CD4-positive, alpha-beta T cell treated with Interleukin-15 for 4 hours (primary cell): ENCODE results near the gene WNT2B.

ENCODE experiments used
- DNase-seq: peaks from one replicate; pipeline ENCODE4 v3.0.0-alpha.2; 2020; ENCODE audit warnings: low spot score

Gene WNT2B

GRCh38 chr1:112529301-112529700 is 20.5 kb downstream of the WNT2B start:
- DNase-seq, result no peak

GRCh38 chr1:112530832-112531231 is 22.1 kb downstream of the WNT2B start:
- no peak for DNase-seq

DNA sequence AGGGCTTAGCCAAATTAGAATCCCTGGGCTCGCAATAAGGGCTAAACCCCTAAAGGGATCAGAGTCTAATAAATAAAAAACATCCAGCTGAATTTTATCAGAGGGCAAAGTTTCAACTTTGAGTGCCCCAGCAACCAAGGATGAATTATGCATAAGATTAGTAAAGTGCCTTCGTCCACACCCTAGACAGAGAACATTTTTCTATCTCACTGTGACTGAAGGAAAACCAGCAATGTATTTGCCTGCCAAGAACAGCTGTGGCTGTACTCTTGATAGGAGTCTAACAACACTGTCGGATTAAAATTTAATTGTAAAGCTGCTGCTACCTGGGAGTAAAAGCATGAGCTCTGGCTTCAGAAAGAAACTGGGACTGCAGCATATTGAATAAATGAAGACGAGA is 23.3 kb downstream of the WNT2B start:
- DNase-seq, result no peak

- DNase-seq, result no peak
Observed at GRCh38 chr1:112533029-112533428, 24.3 kb downstream of the WNT2B start.

- DNase-seq, result no peak
Observed at GRCh38 chr1:112536561-112536960, 27.8 kb downstream of the WNT2B start.

DNA sequence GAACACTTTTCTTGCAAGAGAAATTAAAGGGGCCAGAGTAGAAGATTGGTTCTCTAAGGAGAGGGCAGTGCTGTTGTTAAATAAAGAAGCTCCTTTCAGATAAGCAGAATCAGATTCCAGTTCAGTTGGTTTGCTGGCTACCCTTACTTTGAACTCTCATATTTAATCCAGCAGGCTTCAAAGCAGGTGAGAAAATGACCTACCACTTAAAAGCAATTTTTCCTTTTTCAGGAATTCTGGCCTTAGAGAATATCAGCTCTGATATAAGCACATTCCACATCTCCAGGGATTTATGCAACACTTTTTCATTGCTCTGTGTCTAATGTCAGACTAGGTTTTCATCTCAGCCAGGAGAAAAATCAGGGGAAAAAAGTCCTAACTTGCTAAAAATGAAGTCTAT is 28.7 kb downstream of the WNT2B start:
- DNase-seq, result no peak

DNA sequence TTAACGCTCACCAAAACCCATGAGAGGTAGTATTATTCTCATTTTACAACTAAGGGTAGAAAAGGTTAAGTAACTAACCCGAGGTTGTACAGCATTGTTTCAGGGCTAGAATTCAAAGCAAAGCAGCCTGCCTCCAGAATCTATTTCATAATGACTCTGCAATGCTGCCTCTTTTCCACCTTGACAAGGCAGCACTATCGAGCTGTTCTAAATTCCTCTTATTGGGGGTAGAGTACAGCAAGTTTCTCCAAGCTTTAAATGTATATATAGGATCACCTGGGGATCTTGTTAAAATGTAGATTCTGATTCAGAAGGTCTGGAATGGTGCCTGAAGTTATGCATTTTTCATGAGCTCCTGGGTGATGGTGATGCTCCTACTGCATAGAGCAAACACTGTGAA is 30.1 kb downstream of the WNT2B start:
- no peak for DNase-seq

DNA sequence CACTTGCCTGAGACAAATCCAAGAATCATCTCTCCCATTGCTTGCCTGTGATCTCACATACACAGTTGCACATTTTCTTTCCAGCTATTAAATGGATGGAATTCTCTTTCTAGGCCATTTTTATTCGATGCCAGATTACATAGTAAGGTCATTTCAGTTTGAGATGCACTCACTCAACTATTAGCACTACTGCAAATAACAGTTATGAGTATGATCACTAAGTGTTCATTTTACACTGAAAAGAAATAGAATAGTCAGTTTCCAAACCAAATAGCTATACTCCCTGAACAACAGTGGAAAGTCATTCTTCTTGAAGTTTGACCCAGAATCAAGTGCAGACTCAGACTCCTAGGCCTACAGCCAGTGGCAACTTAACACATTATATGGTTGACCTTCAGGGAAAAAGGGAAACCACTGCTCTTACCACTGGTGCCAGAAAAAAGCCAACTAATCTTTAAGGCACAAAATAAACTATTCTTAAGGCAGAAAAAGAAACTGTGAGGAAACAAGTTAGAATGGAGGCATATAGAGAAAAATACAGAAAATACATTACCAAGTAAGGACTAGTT is 31.5 kb downstream of the WNT2B start:
- no peak for DNase-seq

DNA sequence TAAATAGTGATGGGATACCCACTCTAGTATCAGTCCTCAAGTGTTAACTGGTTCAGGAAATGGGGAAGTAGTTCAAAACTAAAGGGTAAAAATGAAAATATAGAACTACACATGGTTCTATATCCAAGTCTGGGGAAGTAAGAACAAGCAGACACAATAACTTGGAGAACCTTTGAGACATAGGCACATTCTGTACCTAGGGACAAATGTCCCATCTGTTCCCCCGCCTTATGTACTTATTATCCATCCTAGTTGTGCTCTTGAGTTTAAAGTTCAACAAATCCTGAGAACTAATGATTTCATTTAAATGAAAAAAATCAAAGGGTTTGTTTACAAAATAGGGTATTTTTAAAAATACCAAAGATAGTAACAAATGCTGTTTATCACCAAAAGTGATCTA is 32.5 kb downstream of the WNT2B start:
- DNase-seq, result no peak

DNA sequence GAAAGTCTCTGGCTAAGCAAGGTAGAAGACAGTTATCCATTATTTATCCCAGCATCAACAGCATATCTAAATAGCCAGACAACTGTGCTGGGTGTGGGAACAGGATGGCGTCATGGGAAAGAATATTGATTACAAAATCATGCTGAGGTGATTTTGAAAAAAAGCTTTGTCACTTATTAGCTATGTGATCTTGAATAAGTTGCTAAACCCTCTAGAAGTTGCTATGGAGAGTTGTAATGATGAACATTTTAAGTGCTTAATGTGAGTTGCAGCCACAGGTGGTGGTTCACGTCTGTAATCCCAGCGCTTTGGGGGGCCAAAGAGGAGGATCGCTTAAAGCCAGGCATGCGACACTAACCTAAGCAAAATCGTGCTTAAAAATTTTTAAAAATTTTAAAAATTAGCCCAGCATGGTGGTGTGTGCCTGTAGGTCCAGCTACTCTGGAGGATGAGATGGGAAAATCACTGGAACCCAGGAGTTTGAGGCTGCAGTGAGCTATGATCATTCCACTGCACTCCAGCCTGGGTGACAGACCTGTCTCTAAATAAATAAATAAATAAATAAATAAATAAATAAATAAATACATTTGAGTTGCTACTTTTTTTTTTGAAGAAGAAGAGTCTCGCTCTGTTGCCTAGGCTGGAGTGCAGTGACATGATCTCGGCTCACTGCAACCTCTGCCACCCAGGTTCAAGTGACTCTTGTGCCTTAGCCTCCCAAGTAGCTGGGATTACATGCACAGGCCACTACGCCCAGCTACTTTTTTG is 33.6 kb downstream of the WNT2B start:
- DNase-seq, result no peak

GRCh38 chr1:112544011-112544688 is 35.4 kb downstream of the WNT2B start:
- no peak for DNase-seq

DNA sequence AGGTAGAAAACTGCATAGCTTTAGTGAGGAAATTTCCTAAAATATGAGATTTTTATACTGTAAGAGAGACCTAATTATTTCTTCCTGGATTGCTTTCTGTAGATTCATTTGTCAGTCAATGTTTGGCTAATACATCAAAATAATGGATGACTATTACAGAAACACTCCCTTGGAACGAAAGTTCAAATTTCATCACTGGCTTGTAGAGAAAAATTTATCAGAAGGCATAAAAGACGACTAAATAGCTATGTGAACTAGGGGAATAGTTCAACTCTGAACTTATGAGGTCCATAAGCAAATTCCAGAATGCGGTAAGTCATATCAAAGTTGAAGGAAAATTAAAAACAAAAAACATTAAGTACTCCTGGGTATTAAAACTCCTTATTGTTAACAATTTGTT is 36.0 kb downstream of the WNT2B start:
- DNase-seq, result no peak

- no peak for DNase-seq
Observed at GRCh38 chr1:112546076-112546475, 37.3 kb downstream of the WNT2B start.

GRCh38 chr1:112548547-112548946 is 39.8 kb downstream of the WNT2B start:
- DNase-seq, result no peak

DNA sequence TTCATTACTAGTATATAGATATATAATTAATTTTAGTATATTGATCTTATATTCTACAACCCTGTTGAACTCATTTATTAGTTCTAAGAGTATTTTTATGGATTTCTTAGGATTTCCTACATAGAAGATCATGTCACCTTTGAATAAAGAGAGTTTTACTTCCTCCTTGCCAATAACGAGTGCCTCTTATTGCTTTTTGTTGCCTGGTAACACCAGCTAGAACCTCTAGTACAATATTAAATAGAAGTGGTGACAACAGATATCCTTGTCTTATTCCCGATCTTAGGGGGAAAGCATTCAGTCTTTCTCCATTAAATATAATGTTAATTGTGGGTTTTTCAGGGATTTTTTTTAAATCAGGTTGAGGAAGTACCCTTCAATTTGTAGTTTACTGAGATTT is 40.8 kb downstream of the WNT2B start:
- no peak for DNase-seq

- no peak for DNase-seq
Observed at GRCh38 chr1:112554411-112554810, 45.6 kb downstream of the WNT2B start.

GRCh38 chr1:112557385-112557784 is 48.6 kb downstream of the WNT2B start:
- no peak for DNase-seq

DNA sequence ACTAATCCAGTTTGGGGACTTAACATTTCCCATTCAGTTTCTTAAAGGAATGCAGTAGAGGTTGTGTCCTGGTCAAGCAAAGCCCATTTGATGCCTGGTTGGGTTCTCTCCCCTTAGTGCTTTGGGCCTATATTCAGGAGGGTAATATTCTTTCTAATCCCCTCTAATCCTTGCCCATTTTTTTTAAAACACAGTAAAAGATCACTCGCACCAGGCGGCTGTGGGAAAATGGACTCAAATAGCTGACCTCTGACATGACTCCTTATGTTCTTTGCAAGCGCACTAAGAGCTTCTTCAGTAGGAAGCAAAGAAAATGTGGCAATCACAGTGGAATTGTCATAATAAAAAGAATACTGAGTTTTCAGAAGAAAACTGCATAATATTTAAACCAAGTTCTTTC is 49.9 kb downstream of the WNT2B start:
- no peak for DNase-seq

GRCh38 chr1:112563341-112563740 is 54.6 kb downstream of the WNT2B start:
- no peak for DNase-seq

DNA sequence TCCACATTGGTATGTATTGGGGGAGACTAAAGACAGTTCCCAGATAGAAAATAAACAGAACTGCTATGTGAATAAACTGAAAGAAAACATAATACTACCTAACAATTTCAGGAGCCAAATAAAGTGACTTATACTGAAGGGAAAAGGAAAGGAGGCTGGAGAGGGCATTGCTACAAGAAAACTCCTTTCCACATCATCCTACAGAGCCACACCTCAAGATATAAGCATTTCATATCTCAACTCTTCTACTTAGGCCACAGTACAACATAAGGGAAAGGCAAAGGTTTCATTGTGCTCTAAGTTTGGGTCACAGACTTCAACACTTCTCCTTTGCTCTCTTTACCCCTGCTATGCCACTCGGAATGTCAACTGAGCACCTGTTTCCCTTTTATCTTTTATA is 55.3 kb downstream of the WNT2B start:
- no peak for DNase-seq

GRCh38 chr1:112565800-112566199 is 57.0 kb downstream of the WNT2B start:
- no peak for DNase-seq

DNA sequence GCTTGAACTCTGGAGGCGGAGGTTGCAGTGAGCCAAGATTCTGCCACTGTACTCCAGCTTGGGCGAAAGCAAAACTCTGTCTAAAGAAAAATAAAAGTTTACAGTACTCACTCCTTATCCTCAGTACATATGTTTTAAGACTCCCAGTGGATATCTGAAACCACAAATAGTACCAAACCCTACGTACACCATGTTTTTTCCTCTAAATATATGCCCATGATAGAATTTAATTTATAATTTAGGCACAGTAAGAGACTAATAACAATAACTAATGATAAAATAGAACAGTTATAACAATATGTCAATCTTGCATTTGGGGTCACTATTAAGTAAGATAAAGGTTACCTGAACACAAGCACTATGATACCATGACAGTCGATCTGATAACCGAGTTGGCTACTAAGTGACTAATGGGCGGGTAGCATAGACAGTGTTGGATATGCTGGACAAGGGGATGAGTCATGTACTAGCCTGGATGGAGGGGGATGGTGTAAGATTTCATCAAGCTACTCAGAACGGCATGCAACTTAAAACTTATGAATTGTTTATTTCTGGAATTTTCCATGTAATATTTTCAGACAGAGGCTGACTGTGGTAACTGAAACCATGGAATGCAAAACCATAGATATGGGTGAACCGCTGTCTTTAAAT is 66.5 kb downstream of the WNT2B start:
- no peak for DNase-seq

DNA sequence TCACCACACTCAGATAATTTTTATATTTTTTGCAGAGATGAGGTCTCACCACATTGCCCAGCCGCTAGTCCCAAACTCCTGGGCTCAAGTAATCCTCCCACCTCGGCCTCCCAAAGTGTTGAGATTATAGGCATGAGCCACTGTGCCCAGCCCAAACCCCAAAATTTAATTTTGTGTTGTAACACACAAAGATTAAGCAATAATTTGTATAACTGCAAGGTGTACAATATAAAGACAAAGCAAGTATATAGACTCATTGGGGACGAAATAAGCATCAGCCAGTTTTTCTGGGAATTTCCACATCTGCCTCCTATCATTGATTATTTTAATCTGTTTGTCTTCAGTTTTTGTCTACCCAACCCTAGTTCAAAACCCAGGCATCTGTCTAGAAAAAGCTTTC is 67.5 kb downstream of the WNT2B start:
- no peak for DNase-seq
